GM18868 (cell line): ENCODE data around the gene S100A13.
"Not testable (repeated sequence)": the region's sequence is repeated elsewhere in the genome, so short reads cannot be mapped to it uniquely, and the experiment has no call there.

Experiments
- ATAC-seq: cut with Tn5 transposase; IDR thresholded peaks from one replicate; pipeline ENCODE4 v1.9.1; 2021; ENCODE audit warnings: mild to moderate bottlenecking, moderate library complexity; ENCODE audit not compliant: unreplicated experiment

S100A13 gene

DNA sequence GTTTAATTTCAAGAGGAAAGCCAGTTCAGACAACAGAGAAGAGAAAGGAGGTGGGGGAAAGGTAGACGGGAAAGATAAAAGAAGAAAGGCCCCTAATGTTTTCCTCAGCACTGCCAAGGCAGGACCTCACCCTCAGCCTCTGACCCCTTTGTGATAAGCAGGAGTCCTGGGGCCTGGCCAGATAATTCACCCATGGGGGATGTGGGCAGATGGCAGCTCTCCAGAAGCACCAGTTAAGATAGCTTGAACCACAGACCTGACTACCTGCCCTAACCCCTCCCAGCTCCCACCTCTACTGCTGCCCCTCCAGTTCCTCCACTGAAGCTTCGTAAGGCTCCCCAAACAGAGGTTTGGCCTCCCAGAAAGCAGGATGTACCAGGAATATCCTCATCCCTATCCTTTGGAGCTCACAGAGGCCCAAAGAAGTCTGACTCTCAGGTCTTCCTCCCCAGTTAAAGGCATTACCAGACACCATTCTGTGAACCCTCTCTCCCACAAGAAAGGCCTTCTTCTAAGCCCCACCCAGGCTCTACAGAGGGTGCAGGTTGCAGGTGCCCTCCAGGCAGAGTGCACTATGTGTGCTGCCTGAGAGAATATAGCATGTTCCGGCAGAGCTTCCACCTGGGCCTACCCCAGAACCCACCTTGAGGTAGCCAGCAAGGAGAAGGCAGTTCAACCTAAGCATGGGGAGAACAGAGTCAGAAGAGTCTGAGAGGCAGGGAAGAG is 22.0 kb upstream of the S100A13 start:
- ATAC-seq, result no peak

- ATAC-seq, result no peak
These were observed 20.8 kb upstream of the S100A13 start for GRCh38 chr1:153648000-153648643.

DNA sequence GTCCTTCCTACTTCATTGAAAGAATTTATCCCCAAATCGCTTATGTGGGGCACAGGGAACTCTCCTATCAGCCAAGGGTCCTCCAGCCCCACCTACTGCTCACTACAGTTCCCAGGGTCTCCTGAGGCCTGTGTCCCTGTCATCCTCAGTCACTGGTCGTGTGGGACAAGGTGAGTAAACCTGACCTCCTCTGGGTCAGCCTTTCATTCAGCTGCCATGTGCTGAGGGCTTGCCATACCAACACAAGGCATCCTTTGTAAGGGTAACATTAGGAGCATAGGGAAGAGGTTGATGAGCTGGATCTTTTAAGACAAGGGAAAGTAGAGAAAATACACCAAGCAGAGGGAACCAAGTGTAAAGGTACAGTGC is 20.0 kb upstream of the S100A13 start:
- no peak for ATAC-seq

- ATAC-seq, result no peak
These were observed 19.5 kb upstream of the S100A13 start for GRCh38 chr1:153646672-153647345.

DNA sequence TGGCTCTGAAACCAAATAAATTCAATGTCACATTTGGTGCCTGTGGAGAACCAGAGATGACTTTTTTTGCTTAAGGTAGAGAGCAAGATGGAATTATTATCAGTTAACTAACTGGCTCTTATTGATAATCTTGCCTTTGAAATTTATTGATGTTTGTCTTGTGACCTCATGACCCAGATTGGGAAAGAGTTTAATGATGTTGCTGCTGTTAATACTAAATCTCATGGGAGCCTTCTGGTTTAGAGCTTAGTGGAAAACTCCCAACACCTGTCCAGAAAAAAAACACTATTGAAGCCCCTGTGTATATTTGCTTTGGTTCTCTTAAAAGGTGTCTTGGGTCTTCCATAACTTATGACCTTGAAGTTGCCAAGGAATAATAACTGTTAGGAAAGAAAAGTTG is 16.5 kb upstream of the S100A13 start:
- ATAC-seq, result no peak

GRCh38 chr1:153643100-153643499 is 15.8 kb upstream of the S100A13 start:
- ATAC-seq, result no peak

DNA sequence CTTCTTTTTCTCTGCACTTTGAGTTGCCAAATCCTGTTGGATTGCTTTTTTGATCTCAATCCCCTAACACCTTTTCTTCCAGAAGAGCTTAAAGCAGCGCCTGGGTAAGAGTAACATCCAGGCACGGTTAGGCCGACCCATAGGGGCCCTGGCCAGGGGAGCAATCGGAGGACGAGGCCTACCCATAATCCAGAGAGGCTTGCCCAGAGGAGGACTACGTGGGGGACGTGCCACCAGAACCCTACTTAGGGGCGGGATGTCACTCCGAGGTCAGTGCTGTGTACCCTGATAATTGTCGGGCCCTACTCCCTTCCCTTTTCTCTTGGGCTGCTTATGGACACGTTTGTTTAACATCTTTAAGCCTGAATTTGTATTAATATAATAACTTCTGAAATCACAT is 14.9 kb upstream of the S100A13 start:
- ATAC-seq, result no peak

DNA sequence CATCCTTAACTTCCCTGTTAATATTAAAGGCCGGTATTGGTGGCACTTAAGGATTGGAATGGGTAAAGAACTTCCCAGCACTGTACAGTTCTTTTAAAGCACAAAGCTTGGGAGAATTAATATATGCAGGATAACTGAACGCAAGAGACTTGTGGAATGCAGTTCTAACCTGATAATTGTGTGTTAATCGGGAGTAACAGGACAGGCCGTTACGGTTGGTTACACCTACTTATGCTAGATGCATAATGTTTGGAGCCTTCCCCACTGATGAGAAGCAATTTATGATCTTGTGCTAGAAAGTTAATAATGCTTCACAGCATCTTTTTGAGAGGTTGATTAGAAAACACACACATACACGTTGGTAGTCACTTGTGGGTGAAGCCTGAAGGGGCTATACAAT is 13.6 kb upstream of the S100A13 start:
- ATAC-seq, result no peak

DNA sequence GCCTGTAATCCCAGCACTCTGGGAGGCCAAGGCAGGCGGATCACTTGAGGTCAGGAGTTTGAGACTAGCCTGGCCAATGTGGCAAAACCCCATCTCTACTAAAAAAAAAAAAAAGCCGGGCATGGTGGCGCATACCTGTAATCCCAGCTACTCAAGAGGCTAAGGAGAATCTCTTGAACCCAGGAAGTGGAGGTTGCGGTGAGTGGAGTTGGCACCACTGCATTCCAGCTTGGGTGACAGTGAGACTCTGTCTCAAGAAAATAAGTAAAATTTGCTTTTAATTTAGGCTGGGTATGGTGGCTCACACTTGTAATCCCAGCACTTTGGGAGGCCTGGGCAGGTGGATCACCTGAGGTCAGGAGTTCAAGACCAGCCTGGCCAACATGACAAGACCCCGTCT is 12.9 kb upstream of the S100A13 start:
- ATAC-seq, result not testable (repeated sequence)

- ATAC-seq, result no peak
These were observed 12.0 kb upstream of the S100A13 start for GRCh38 chr1:153639280-153639679.

DNA sequence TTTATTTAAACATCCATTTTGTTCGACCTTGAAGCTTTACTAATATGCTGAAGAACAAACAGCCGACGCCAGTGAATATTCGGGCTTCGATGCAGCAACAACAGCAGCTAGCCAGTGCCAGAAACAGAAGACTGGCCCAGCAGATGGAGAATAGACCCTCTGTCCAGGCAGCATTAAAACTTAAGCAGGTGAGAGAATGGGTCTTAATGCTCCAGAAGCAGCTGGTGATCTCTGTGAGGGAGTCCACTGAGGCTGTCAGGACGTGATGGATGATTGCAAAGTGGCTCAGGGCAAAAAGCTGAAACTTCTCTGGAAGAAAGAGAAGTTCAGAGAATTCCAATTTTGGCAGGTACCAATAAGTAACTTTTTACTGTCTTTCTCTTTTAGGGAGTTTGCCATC is 11.0 kb upstream of the S100A13 start:
- no peak for ATAC-seq

DNA sequence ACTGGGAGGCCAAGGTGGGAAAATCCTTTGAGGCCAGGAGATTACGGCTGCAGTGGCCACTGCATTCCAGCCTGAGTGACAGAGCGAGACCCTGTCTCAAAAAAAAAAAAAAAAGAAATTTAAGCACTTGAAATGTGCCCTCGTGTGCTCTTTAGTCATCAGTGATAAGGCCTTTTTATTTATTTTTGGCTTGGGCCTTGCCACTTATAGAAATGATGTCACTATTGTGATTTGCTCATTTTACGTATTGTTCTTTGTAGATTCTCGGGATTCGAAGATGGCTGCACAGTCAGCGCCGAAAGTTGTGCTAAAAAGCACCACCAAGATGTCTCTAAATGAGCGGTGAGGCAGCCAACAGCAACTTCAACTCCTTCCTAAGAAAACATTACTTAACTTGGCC is 9.0 kb upstream of the S100A13 start:
- ATAC-seq, result no peak

- ATAC-seq, result no peak
These were observed 8.6 kb upstream of the S100A13 start for GRCh38 chr1:153635872-153636271.

GRCh38 chr1:153633754-153634665 is 6.7 kb upstream of the S100A13 start, which contains the start of gene CHTOP:
CHTOP (plus strand) TSS chr1:153634066; CDS start chr1:153636589, 2,523 bp downstream.
- peak; percentile 81 for ATAC-seq

DNA sequence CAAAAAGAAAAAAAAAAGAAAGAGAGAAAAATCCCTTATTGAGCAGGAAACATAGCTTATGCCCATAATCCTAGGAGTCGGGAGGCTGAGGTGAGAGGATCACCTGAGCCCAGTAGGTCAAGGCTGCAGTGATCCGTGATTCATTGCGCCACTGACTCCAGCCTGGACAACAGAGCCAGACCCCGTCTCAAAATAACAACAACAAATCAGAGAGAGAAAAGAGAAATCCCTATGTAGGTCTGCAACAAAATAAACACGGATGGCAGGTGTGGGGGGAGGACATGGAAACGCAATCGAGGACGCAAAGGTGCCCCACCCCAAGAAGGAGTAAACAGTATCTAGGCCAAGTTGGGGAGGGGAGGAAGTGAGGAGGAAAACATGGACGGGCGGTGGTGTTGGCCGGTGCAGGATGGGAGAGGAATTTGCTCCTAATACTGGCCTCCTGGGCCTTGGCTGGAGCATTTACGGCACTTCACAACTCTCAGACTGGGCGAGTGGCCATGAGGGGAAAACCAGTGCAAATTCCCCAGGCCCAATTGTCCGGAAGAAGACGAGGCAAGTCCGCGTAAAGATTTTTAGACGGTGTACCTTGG is 6.0 kb upstream of the S100A13 start:
- peak; percentile 21 for ATAC-seq

DNA sequence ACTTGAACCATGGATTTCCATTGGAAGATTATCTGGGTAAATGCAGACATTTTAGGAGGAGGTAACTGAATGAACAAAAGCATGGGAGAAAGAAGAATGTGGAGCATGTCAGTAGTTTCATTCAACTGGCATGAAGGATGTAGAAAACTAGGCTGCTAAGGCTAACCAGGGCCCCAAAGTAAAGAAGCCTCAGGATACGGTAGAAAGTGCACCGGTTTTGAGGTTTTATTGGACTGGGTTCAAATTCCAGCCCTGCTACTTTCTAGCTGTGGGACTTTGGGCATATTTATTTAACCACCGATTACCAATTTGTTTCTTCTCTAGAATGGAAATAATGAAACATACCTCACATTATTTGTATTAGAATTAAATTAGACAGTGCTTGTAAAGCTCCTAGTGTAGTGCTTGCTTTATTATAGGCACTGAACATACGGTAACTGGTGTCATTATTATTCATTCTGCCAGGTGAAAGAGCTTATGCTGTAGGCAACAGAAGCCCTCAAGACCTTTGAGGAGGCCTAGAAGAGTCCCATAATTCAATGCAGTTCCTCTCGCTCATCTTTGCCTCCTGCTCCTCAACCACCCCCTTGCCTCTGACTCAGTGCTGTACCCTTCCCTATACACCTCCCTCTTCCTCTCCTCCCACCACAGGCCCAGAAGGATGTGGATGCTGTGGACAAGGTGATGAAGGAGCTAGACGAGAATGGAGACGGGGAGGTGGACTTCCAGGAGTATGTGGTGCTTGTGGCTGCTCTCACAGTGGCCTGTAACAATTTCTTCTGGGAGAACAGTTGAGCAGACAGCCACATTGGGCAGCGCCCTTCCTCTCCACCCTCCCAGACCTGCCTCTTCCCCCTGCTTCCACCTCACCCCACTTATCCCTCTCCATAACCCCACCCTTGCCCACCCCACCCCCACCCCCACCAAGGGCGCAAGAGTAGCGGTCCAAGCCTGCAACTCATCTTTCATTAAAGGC is 4.0 kb upstream of the S100A13 start:
- ATAC-seq, result no peak

- ATAC-seq, result no peak
These were observed 3.1 kb upstream of the S100A13 start for GRCh38 chr1:153630384-153630783.

DNA sequence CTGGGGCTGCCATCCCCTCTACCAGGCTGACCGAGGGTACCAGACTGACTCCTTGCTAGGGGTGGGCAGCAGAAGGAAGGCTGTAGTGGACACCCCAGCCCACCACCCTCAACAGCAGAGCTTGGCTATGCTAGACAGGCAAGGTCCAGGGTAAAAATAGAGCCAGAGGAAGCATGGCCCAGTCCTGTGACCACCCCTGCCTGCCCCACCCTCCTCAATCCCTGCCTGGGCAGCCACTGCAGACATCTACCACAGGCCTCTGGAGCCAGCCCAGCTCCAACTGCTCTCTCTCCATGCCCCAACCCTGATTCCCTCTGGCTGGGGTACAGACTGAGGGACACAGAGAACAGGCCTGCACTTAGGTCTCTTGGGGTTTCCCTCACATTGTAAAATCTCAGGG is 2.7 kb upstream of the S100A13 start:
- ATAC-seq, result no peak

- ATAC-seq, result no peak
These were observed 2.0 kb upstream of the S100A13 start for GRCh38 chr1:153629343-153629665.
